Endothelial cell (in vitro differentiated cells): ENCODE measurements around the gene DTX4. TPM values are rescaled to one million over a fixed set of nuclear protein-coding genes. Genes with fewer than 3 reads are reported as not detected.

Experiments
- DNase-seq: peaks from one replicate; pipeline ENCODE4 v3.0.0; 2021; ENCODE audit warnings: low spot score
- H3K27ac Mint-ChIP-seq: one replicate; pipeline ENCODE4 v1.8.0; 2021; ENCODE audit warnings: mixed read lengths, inconsistent platforms; ENCODE audit not compliant: unreplicated experiment
- H3K27me3 Mint-ChIP-seq: one replicate; pipeline ENCODE4 v1.8.0; 2021; ENCODE audit warnings: mild to moderate bottlenecking, moderate library complexity, mixed read lengths, inconsistent platforms; ENCODE audit not compliant: unreplicated experiment
- H3K36me3 Mint-ChIP-seq: one replicate; pipeline ENCODE4 v1.8.0; 2021; ENCODE audit warnings: mild to moderate bottlenecking, low read depth, mixed read lengths, inconsistent platforms; ENCODE audit not compliant: unreplicated experiment
- H3K4me1 Mint-ChIP-seq: one replicate; pipeline ENCODE4 v1.8.0; 2021; ENCODE audit warnings: mild to moderate bottlenecking, mixed read lengths, inconsistent platforms; ENCODE audit not compliant: unreplicated experiment
- H3K4me3 Mint-ChIP-seq: one replicate; pipeline ENCODE4 v1.8.0; 2021; ENCODE audit warnings: mild to moderate bottlenecking, mixed read lengths, inconsistent platforms; ENCODE audit not compliant: unreplicated experiment
- H3K9me3 Mint-ChIP-seq: one replicate; pipeline ENCODE4 v1.8.0; 2021; ENCODE audit warnings: mixed read lengths, inconsistent platforms; ENCODE audit not compliant: unreplicated experiment
- total RNA-seq: library from RNA; stranded (reverse); fragmentation: NEBNext Ultra II Directional; extraction: Animal tissue kit (Norgen Biotek cat#: 25700); gene quantifications from one replicate; pipeline ENCODE4 v1.2.1, GENCODE V29; 2021; ENCODE audit not compliant: unreplicated experiment
- TF ChIP-seq, protein P1 (sequence below): fragments of 200-600 bp; sonication (generic); IDR thresholded peaks from one replicate; pipeline ENCODE4 v1.5.0; 2021; ENCODE audit warnings: antibody characterized with exemption; ENCODE audit not compliant: unreplicated experiment

The DTX4 gene
- total RNA-seq, 1 donor from 2014 or later = 29.4 TPM

DNA sequence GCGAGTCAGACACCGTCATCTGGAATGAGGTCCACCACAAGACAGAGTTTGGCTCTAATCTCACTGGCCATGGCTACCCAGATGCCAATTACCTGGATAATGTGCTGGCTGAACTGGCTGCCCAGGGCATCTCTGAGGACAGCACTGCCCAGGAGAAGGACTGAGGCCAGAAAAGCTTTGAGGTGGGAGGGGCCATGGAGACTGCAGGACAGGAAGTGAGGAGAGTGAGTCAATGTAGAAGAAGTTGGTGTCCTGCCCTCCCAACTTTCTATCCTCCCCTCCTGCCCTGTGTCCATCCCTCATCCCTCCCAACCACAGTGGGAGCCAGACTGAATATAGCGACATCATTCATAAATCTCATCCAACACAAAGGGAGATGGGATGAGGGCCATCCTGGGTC, 32.8 kb downstream of the DTX4 start:
- peak overlapping the region; percentile 62 for H3K4me3 Mint-ChIP-seq
- TF ChIP-seq, protein P1, sequence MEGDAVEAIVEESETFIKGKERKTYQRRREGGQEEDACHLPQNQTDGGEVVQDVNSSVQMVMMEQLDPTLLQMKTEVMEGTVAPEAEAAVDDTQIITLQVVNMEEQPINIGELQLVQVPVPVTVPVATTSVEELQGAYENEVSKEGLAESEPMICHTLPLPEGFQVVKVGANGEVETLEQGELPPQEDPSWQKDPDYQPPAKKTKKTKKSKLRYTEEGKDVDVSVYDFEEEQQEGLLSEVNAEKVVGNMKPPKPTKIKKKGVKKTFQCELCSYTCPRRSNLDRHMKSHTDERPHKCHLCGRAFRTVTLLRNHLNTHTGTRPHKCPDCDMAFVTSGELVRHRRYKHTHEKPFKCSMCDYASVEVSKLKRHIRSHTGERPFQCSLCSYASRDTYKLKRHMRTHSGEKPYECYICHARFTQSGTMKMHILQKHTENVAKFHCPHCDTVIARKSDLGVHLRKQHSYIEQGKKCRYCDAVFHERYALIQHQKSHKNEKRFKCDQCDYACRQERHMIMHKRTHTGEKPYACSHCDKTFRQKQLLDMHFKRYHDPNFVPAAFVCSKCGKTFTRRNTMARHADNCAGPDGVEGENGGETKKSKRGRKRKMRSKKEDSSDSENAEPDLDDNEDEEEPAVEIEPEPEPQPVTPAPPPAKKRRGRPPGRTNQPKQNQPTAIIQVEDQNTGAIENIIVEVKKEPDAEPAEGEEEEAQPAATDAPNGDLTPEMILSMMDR = no peak
- H3K27ac Mint-ChIP-seq = no peak overlapping the region

DNA sequence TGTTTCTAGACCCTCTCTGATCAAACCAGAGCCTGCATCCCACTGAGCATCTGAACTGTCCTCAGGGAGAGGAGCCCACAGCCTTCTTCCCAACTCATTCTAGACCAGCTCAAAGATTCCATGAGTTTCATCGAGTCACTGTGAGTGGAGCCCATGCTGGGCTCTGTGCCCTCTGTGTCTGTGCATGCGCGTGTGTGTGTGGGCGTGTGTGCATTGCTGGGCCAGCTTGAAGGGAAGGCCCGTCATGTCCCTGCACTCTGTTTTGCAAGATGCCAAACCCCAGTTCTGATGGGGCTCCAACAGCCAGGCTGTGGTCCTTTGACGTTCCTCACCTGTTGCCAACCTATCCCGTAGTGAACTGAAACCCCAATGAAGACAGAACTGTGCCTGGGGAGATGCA, 33.7 kb downstream of the DTX4 start:
- no peak overlapping the region for H3K4me3 Mint-ChIP-seq
- no peak for DNase-seq
- TF ChIP-seq, protein P1 = no peak
- H3K4me1 Mint-ChIP-seq = peaks cover 7% of the 10 kb centered on the region
- H3K27me3 Mint-ChIP-seq = peaks cover 5% of the 10 kb centered on the region
- no peak overlapping the region for H3K27ac Mint-ChIP-seq
- no peaks in the 10 kb centered on the region for H3K9me3 Mint-ChIP-seq
- peaks cover 10% of the 10 kb centered on the region for H3K36me3 Mint-ChIP-seq

More for the DNA sequence above, 32.8 kb downstream of the DTX4 start:
- Mint-ChIP-seq H3K27me3 (peaks cover 5% of the 10 kb centered on the region), H3K4me1 (peaks cover 7% of the 10 kb centered on the region), H3K36me3 (peaks cover 16% of the 10 kb centered on the region), H3K9me3 (no peaks in the 10 kb centered on the region)
- no peak for DNase-seq

DNA sequence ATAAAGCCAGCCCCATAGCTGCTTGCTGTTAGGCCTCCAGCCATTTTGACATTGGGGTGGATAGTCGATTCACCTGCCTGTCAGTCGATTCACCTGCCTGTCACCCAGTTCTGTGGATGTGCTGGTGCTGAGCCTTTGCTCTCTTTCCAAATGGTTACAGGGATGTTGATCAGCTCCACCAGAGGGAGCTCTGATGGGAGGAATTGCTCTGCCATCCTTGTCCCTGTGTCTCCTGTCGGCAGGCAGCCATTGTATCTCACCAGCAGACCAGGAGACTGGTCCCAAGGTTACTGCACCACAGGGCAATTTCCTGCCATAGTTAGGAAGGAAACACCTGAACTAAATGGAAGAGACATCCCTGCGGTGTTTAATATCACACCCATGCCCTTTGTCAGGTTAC, 34.7 kb downstream of the DTX4 start:
- TF ChIP-seq, protein P1 = peak; percentile 55
- H3K36me3 Mint-ChIP-seq = peaks cover 9% of the 10 kb centered on the region
- peaks cover 7% of the 10 kb centered on the region for H3K4me1 Mint-ChIP-seq
- no peak overlapping the region for H3K27ac Mint-ChIP-seq
- DNase-seq = peak; percentile 59
- no peak overlapping the region for H3K4me3 Mint-ChIP-seq
- H3K27me3 Mint-ChIP-seq = peaks cover 5% of the 10 kb centered on the region
- no peaks in the 10 kb centered on the region for H3K9me3 Mint-ChIP-seq

DNA sequence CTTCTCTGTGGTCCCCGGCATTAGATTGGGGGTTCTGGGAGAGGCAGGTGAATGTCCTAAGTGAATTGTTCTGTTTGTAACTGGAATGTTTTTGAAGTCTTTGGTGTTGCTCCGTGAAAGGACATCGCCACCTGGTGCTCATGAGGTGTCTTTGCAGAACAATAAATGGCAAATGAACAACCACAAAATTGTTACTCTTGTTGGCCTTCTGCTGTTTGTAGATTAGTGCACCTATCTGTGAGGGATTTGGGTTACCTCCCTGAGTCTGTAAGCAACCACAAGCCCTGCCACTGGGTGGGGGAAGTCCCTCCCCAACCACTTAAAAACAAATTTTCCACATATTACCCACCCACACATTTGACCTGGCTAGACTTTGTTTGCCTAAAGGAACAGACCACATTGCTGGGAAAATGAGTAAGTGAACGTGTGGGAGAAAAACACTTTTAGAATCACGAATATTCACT, 36.1 kb downstream of the DTX4 start:
- Mint-ChIP-seq H3K9me3 (no peaks in the 10 kb centered on the region), H3K36me3 (peaks cover 5% of the 10 kb centered on the region), H3K4me3 (no peak overlapping the region), H3K4me1 (peaks cover 7% of the 10 kb centered on the region), H3K27me3 (peaks cover 2% of the 10 kb centered on the region), H3K27ac (no peak overlapping the region)
- TF ChIP-seq, protein P1 = peak; percentile 68
- peak; percentile 24 for DNase-seq

DNA sequence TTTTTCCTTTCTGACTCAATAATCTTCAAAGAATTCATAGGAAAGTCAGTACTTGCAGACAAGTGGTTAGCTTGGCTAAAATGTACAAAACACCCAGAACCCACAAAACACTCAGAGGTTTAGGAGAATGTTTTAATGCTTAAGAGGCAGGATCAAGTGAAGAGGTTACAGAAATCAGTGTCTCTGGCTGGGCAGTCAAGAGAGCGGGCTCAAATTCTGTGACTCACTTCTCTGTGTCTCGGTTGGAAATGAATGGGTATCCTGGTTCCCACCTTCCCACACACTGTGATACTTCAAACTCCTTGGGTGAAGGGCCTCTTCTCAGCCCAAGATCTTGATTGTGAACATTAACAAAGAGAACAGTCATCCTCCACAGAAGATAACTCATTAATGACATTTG, 37.0 kb downstream of the DTX4 start:
- DNase-seq = no peak
- TF ChIP-seq, protein P1 = no peak
- Mint-ChIP-seq H3K9me3 (no peaks in the 10 kb centered on the region), H3K27ac (no peak overlapping the region), H3K4me3 (no peak overlapping the region), H3K4me1 (peaks cover 7% of the 10 kb centered on the region), H3K36me3 (peaks cover 5% of the 10 kb centered on the region), H3K27me3 (peaks cover 2% of the 10 kb centered on the region)
